CD1c-positive myeloid dendritic cell (primary cell): ENCODE measurements around the gene SFMBT2.

Source experiments
- DNase-seq: peaks from one replicate; pipeline ENCODE4 v3.0.0-alpha.2; 2016; ENCODE audit errors: extremely low spot score

SFMBT2 gene

DNA sequence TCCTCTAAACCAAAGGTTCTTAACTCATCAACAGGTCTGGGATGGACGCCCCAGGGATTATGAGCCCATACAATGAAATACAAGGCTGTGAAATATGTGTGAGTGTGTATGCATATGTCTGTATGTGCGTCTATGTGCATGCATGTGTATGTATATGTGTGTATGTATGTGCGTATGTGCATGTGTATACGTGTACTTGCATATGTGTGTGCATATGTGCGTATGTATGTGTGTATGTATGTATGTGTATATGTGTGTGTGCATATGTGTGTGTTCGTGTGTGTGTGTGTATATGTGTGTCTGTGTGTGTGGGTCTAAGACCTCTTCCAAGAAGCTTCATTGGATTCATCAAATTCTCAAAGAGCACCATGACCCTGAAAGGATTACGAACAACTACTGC lies 112.3 kb downstream of the SFMBT2 start:
- DNase-seq = no peak

DNA sequence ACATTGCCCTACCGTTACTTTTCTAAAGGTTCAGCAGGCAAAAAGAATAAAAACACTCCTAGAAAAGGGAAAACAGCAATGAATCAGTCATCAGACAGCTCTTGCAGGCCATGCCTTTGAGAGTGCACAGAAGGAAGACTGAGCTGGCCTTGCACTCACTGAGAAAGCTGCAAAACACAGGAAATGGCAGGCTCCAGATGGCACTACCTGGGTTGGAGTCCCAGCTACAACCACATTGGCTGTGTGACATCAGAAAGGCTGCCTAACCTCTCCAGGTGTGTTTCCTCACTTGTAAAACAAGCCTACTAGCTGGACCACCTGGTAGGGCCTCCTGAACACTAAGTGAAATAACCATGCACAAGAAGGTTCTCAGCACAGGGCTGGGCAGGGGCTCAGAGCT lies 113.7 kb downstream of the SFMBT2 start:
- DNase-seq = no peak

DNA sequence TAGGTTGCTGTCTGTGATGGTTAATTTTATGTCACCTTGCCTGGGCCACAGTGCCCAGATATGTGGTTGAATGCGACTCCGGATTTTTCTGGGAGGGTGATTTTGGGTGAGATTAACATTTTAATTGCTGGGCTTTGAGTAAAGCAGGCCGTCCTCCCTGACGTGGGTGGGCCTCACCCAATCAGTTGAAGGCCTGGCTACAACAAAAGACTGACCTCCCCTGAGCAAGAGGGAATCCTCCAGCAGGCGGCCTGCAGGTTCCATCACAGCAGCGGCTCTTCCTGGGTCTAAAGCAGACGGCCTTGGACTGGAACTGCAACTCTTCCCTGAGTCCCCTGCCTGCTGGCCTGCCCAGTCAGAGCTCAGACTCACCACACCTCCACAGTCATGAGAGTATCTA lies 114.2 kb downstream of the SFMBT2 start:
- no peak for DNase-seq

DNA sequence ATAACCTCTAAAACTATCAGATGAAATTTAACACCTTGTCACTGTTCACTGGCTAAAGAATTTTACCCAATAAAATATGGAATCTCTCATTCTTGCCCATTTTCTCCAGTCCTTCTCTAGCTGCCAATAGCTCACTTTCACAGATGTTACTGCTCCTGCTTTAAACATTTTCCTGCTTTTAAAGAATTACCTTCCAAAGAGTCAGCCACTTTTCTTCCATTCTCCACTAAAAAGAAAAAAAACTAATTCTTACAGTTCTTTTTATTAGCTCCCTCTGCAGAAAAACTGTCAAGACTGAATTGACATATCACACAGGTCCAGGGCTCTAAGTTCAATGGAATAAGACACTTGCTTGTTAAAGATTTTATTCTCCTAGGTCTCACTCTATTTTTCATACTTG lies 114.8 kb downstream of the SFMBT2 start:
- no peak for DNase-seq

DNA sequence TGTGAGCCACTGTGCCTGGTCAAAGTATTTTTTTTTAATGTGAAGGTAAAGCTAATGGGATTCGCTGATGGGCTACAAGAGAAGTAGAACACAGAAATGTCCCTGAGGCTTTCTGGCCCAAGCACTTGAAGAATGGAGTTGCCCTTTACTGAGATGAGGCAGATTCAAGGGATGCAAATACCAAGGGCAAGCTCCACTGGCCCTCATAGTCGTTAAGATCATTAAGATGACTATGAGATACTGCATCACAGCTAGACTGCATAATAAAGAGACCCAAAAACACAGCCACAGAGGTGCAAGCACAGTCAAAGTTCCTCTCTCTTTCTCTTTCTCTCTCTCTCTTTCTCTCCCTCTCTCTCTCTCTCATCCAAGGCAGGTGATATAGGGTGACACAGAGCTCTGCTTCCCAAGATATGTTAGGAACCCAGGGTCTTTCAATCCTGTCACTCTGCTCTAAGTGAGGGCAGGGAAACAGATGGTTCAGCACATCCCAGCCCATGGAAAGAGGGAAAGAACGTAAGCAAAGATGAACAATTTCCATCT lies 117.4 kb downstream of the SFMBT2 start:
- DNase-seq = no peak

DNA sequence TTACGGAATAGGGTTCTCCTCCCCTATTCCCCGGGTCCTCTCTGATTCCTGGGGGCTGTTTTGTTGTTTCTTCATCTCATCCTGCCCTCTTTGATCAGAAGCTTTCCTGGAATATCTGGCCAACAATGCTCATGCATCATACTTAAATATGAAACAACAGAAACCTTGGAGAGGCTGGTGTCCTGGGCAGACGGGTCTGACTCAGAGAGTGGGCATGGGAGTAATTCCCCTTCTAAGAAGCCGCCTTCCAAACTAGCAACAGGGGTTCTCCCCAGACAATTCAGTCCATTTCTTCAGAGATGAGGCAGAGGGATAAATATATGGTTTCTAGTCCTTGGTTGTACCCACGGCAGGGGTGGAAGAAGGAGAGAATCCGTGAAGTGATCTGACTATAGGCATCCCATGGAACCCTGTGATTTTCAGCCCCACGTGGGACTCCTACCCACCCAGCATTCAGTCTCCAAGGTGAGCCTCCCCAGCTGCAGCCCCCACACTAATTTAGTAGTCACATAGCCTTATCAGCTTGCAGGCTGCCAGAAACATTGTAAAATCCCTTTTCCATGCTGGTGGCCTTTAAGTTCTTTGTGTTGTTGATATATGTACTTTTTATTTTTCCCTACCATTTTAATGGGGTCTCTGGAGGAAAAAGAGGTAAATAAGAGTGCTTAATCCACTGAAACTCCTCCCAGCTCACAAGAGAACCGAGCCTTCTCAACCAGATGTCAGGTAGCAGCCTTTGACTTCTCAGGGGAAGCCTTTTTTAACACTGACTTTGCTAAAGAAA lies 119.2 kb downstream of the SFMBT2 start:
- no peak for DNase-seq

DNA sequence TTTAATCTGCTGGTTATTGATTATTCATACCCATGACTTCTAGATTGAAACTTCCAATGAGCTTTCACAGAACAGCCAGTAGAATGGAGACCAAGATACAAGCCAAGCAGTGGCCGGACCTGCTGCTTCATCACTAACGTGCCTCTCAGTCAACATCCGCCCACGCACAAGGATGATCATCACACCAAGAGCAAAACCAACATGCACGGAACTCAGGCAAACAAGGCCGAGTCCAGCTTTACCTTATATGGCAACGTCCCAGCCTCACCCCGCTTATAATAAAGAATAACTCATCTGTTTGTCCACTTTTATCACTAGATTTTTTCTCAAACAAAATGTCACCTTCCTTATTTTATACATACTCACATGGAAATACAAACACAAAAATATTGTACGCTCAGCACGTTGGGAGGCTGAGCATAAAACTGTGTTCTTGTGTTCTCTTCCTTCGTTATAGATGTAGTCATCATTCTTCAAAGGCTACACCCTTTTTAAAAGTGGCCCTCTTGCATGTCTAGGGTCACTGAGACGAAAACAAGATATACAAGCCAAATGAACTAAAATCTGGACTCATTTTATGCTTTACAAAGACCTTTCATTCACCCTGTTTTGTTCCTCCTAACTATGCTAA lies 122.7 kb downstream of the SFMBT2 start:
- DNase-seq = no peak

DNA sequence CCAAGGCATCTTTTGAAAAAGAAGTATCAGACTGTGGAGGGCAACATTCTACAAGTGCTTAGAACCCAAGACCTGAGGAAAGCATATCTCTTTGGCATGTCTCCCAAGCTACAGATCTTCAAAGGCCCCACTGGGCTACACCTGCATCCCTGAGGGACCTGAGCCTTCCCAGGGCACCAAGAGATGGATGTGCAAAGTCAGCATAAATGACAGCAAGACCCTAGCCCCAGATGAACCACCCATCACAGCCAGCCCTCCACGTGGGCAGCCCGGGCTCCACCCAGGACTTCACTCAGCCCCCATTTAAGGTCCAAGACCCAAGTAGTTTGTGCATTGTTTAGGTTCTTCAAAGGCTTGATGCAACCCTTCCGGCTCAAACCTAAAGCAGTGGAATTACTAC lies 123.5 kb downstream of the SFMBT2 start:
- DNase-seq = no peak

DNA sequence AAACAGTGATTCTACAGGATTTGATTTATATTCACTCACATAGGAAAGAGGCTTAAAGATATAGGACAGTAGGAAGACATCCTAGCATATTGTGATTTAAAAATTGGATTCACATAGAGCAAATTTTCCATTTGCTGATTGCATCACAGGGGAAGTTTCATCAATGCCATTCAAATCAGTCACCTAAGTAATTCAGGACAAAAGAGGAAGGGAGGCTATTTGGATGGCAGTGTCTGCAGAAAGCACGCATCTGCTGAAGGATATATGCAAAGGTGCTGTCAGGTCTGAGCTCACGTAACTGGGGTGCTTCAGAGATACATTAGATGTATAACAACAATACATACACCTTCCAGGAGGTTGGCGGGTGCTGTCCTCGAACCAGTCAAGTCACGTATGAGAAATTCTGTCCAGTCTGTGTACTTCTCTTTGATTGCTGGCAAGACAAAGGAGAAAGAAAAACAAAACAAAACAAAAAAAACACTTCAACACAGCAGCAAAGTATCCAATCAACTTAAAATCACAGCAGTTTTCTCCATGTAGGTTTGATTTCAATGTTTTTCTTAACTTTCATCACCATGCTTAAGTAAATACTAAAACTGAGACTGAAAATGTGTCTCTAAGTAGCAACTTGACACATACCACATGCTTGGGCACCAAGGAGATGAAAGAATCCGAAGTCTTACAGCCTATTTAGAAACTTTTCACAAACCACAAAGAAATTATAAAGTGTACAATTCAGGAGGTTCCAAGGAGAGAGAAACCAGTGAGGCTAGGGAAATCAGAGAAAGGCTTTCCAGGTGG lies 125.1 kb downstream of the SFMBT2 start:
- DNase-seq = peak; percentile 13

DNA sequence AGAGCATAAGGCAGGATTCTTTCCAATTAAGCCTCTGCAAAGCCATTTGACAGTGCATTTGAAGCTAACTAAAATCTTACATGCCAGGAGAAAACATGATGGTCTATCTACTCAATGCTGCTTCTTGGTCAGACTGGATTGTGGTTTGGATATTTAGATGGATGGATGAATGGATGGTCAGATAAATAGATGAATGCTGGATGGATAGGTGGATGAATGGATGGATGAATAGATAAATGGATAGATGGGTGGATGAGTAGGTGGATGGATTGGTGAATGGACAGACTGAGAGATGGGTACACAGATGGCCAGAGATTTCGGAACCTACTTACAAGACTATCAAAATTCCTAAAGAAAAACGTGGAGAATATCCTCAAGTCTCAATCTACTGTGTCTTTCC lies 127.6 kb downstream of the SFMBT2 start:
- DNase-seq = no peak

DNA sequence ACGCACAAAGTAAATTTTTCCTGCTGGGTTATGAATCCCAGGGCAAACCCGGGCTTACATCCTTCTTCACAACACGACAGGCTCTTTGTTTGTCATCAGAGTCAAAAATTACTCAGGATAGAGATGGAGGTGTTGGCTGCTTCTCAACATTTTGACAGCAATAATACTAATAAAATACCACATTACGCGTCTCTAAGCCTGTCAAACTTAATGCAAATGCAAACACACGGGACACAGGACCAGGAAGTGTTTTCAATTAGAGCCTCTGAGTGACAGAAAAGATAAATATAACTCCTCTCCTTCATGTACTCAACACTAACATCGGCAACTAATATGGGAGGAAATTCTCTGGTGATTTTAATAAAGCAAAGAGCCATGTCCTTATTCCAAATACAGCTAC lies 128.4 kb downstream of the SFMBT2 start:
- no peak for DNase-seq

DNA sequence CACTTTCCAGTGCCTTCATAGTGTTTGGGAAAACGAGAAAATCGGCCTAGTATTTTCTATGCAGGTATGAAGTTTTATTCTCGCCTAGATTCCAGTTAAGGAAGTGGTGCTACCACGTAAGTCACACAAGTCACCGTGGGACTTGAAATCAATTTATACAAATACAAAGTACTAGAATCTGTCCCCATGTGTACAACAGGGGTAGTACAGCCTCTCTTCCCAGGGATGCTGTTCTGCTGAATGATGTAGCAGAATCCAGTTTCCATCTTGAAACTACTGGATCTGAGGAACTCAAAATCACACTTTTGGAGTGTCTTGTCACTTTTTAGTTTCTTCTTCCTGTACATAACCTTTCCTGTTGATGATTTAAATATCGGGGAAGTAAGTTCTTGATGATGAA lies 129.4 kb downstream of the SFMBT2 start:
- DNase-seq = no peak

DNA sequence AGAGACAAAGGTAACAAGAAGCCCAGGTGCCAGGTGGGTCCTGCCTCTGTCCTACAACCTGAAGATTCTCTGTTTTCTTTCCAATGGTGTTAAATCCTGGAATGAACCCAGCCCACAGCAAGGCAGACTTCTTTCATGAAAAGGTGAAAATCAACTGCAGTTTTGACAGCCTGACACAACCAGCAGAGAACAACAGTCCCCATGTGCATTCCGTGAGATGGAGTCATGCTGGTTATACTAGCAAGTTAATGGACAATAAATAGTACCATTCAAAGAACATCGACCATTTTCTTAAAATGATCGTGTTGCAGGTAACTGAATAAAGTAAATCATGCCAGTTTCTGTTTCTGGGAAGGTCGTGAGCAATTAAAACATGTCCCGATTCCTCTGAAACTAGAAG lies 131.5 kb downstream of the SFMBT2 start:
- DNase-seq = no peak

DNA sequence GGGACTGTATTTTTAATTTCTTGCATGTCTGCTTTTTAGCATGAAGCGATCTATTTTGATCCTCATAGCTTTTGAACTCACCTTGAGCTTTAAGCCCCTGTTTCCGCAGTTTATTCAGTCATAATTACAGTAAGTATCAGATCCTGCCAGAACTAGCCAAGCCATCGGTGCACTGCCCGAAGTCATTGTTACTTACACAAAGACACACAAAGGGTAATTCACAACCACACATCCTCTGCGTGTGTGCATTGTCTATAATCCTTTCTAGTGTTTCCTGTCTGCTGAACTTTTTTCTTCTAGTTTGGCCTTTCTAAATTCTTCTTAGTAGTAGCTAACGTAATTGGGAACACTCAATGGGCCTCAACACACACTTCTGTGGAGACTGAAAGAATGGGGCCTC lies 133.0 kb downstream of the SFMBT2 start:
- DNase-seq = no peak

DNA sequence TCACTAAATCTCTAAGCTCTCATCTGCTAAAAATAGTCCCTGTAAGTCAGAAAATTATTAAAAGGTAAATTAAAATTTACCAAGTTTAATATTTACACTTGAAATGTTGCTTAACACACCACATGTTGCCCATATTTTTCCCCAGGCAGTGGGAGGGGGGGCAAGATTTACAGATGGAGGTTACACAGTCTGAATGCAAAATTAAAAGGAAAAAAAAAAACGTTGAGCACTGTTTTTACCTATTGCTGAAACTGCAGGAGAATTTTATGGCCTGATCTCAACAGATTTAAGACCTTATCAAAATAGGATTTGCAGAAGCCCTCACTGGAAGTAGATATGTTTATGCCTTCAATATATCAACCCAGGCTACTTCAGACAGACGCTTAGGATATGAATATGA lies 133.4 kb downstream of the SFMBT2 start:
- DNase-seq = no peak

DNA sequence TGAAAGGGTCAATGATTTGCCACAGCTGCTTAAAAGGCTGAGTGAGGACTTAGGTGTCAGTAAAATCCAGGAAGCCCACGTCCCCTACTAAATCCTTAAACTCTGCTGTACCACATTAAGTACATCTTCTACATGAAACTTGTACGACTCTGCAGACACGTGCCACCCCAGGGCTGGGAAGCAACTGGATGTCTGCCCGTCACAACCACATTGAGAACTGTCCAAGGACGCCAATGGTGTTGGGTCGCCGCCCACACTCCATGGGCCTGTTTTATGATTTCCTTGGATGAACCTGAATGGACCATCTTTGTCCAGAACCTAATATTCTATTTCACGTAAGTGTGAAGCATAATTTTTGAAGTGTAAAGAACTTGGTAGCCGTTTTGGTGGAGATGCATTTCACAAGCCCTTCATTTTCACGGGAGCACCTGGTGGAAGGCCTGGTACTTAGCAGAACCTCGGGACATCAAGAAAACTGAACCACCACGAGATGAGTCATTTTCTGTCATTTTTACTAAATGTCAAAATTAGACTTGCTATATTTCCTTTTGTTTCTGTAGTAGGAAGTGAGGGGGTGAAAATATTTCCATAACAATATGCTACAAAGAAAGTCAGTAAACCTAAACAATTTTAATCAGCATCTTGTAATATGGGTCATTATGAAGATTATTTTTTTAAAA lies 134.9 kb downstream of the SFMBT2 start:
- DNase-seq = no peak

DNA sequence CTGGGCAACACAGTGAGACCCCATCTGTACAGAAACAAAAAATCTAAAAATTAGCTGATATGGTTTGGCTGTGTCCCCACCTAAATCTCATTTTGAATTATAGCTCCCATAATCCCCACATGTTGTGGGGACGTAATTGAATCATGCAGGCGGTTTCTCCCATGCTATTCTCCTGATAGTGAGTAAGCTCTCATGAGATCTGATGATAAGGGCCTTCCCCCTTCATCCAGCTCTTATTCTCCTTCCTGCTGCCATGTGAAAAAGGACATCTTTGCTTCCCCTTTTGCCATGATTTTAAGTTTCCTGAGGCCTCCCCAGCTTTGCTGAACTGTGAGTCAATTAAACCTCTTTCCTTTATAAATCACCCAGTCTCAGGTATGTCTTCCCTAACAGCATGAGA lies 136.5 kb downstream of the SFMBT2 start:
- DNase-seq = peak; percentile 10

DNA sequence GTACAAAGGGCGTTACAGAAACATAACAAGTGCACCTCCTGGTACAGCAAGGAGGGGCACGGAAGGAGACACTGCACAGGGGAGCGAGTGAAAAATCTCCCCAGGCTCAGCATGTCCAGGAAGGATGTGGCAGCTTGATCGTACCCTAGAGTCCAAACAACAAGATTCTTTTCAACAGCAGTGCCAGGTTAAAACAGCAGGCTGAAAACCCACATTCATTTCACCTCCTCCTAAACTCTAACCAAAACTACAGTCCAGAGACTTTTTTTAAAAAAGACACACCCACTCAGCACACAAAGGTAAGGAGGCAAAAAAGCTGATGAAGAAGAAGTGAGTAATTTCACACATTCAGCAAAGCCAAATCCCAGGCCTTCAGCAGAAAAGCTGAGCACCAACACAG lies 138.8 kb downstream of the SFMBT2 start:
- DNase-seq = no peak

DNA sequence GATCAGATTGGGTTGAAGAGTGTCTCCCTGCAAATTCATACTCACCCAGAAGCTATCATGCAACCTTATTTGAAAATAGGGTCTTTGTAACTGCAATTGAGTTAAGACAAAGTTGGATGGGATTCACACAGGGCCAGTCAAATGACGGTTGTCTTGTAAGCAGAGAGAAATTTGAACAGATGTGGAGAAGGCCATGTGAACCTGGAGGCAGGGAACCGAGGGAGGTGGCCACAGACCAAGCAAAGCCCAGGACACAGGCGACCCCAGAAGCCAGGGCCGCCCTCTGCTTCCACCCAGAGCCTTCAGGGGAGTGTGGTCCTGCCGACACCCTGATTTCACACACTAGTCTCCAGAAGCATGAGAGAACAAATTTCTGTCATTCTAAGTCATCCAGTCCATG lies 140.8 kb downstream of the SFMBT2 start:
- DNase-seq = no peak

DNA sequence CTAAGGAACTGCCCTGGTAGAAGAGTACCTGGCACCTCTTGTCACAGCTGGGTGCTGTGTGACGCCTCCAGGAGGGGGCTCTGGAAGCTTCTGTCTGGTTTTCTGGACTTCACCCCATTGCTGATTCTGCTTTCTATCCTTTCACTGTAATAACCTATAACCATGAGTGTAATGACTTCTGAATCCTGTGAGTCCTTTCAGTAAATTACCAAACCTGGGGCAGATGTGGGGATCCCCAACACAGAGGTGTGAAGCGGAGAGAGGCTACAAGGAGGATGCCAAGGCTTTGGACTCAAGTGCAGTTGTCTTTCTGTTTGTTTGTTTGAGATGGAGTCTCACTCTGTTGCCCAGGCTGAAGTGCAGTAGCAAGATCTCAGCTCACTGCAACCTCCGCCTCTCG lies 143.7 kb downstream of the SFMBT2 start:
- DNase-seq = no peak

DNA sequence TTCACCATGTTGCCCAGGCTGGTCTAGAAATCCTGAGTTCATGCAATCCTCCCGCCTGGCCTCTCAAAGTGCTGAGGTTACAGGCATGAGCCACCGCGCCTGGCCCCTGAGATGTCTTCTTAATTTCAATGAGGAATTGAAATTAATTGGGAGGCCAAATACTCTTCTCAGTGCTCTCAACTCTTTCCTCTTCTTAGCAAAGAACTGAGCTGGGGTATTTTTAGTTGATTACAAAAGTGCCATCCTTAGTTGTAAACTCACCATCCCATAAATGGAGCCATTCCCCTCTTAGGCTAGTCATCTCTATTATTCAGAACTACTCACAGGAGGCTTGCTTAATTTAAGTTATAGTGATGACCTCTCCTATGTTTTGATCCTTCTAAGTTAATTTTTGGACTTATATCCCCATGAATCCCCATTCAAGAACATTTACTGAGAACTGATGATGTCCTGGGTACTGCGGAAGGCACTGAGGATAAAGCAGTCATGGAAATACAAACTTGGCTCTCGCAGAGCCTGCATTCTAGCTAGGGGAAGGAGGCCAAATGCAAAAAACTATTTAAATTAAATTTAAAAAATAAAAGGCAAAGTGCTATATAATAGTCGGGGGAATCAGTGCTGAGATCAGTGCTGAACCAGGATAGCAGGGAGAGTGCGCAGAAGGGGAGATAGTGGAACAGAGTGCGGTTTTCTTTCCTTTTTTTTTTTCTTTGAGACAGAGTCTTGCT lies 145.3 kb downstream of the SFMBT2 start:
- peak; percentile 24 for DNase-seq
